GM19035 (cell line): ENCODE results near the gene ISG15.
A peak's percentile ranks its signal among the peaks of the same experiment; 100 is the strongest.
"Not testable (repeated sequence)": the region's sequence is repeated elsewhere in the genome, so short reads cannot be mapped to it uniquely, and the experiment has no call there.

Experiments
- ATAC-seq: cut with Tn5 transposase; IDR thresholded peaks from one replicate; pipeline ENCODE4 v1.9.1; 2021; ENCODE audit not compliant: unreplicated experiment

Gene ISG15

GRCh38 chr1:1026599-1027413 is 13.5 kb downstream of the ISG15 start:
- ATAC-seq = no peak

GRCh38 chr1:1027791-1028190 is 14.5 kb downstream of the ISG15 start:
- ATAC-seq = no peak

- not testable (repeated sequence) for ATAC-seq
Observed at GRCh38 chr1:1030867-1031658, 17.8 kb downstream of the ISG15 start.

GRCh38 chr1:1031659-1032235 is 18.4 kb downstream of the ISG15 start:
- ATAC-seq = no peak

- no peak for ATAC-seq
Observed at GRCh38 chr1:1032424-1032823, 19.1 kb downstream of the ISG15 start.

GRCh38 chr1:1033009-1033587 is 19.8 kb downstream of the ISG15 start:
- ATAC-seq = peak; percentile 82

GRCh38 chr1:1033731-1034438 is 20.6 kb downstream of the ISG15 start:
- ATAC-seq = no peak

GRCh38 chr1:1034439-1034781 is 21.1 kb downstream of the ISG15 start:
- no peak for ATAC-seq

GRCh38 chr1:1035291-1035943 is 22.1 kb downstream of the ISG15 start:
- no peak for ATAC-seq

GRCh38 chr1:1037366-1038327 is 24.4 kb downstream of the ISG15 start:
- no peak for ATAC-seq

- no peak for ATAC-seq
Observed at GRCh38 chr1:1038694-1039093, 25.4 kb downstream of the ISG15 start.

- no peak for ATAC-seq
Observed at GRCh38 chr1:1039145-1039910, 26.0 kb downstream of the ISG15 start.

GRCh38 chr1:1040004-1040991 is 27.0 kb downstream of the ISG15 start:
- ATAC-seq = peak; percentile 51

GRCh38 chr1:1041092-1041523 is 27.8 kb downstream of the ISG15 start:
- no peak for ATAC-seq

- ATAC-seq = no peak
Observed at GRCh38 chr1:1041873-1042272, 28.6 kb downstream of the ISG15 start.

- ATAC-seq = no peak
Observed at GRCh38 chr1:1042835-1043234, 29.5 kb downstream of the ISG15 start.

- ATAC-seq = no peak
Observed at GRCh38 chr1:1043411-1043810, 30.1 kb downstream of the ISG15 start.
